Trophoblast cell (in vitro differentiated cells and primary cell): ENCODE results near the gene KCTD15.

Source experiments
- DNase-seq, 2 donors: peaks; one replicate each; pipeline ENCODE4 v3.0.0-alpha.2; 2016
- H2AFZ ChIP-seq: 2 replicates; pipeline ENCODE4 v1.6.1; 2013; ENCODE audit warnings: low read length, moderate library complexity, mild to moderate bottlenecking; ENCODE audit not compliant: insufficient read depth, poor library complexity
- H2AK5ac ChIP-seq: 2 replicates; pipeline ENCODE4 v1.6.1; 2013; ENCODE audit warnings: mild to moderate bottlenecking, low read length
- H2BK120ac ChIP-seq: 2 replicates; pipeline ENCODE4 v1.6.1; 2013; ENCODE audit warnings: low read length, mild to moderate bottlenecking, moderate library complexity; ENCODE audit not compliant: insufficient read depth, poor library complexity
- H2BK12ac ChIP-seq: 2 replicates; pipeline ENCODE4 v1.6.1; 2013; ENCODE audit warnings: mild to moderate bottlenecking, low read length, moderate library complexity
- H2BK5ac ChIP-seq: 2 replicates; pipeline ENCODE4 v1.6.1; 2013; ENCODE audit warnings: low read length, low read depth, moderate library complexity, mild to moderate bottlenecking; ENCODE audit not compliant: poor library complexity
- H3K14ac ChIP-seq: 2 replicates; pipeline ENCODE4 v1.6.1; 2013; ENCODE audit warnings: mild to moderate bottlenecking, low read length
- H3K18ac ChIP-seq: 2 replicates; pipeline ENCODE4 v1.6.1; 2013; ENCODE audit warnings: mild to moderate bottlenecking, low read length
- H3K23ac ChIP-seq: 2 replicates; pipeline ENCODE4 v1.6.1; 2013; ENCODE audit warnings: low read length
- H3K27ac ChIP-seq: 2 replicates; pipeline ENCODE4 v1.5.1; 2013; ENCODE audit warnings: low read depth, mild to moderate bottlenecking, inconsistent platforms, low read length, moderate library complexity
- H3K27me3 ChIP-seq: 2 replicates; pipeline ENCODE4 v1.6.1; 2013; ENCODE audit warnings: inconsistent platforms, mild to moderate bottlenecking, low read length, moderate library complexity; ENCODE audit not compliant: insufficient read depth
- H3K36me3 ChIP-seq, 2 experiments: 1 replicate in 1 of 2; 2 replicates in 1 of 2; pipeline ENCODE4 v1.6.1; 2013; ENCODE audit warnings: low read length in 2 of 2, mild to moderate bottlenecking in 2 of 2, moderate library complexity in 1 of 2; ENCODE audit not compliant: insufficient read depth in 2 of 2, control insufficient read depth in 1 of 2
- H3K4ac ChIP-seq: 2 replicates; pipeline ENCODE4 v1.6.1; 2013; ENCODE audit warnings: low read depth, mild to moderate bottlenecking, low read length, moderate library complexity
- H3K4me1 ChIP-seq, 2 experiments: 1 replicate in 1 of 2; 2 replicates in 1 of 2; pipeline ENCODE4 v1.6.1; 2013; ENCODE audit warnings: low read length in 2 of 2, mild to moderate bottlenecking in 2 of 2, moderate library complexity in 1 of 2; ENCODE audit not compliant: insufficient read depth in 2 of 2, control insufficient read depth in 1 of 2
- H3K4me2 ChIP-seq: 2 replicates; pipeline ENCODE4 v1.6.1; 2013; ENCODE audit warnings: inconsistent platforms, mild to moderate bottlenecking, low read length, moderate library complexity
- H3K4me3 ChIP-seq: 2 replicates; pipeline ENCODE4 v1.5.1; 2013; ENCODE audit warnings: mild to moderate bottlenecking, low read depth, low read length, inconsistent platforms
- H3K79me1 ChIP-seq: one replicate; pipeline ENCODE4 v1.6.1; 2013; ENCODE audit warnings: low read length
- H3K79me2 ChIP-seq: 2 replicates; pipeline ENCODE4 v1.6.1; 2013; ENCODE audit warnings: low read length, mild to moderate bottlenecking; ENCODE audit not compliant: control insufficient read depth, insufficient read depth, poor library complexity
- H3K9ac ChIP-seq: 2 replicates; pipeline ENCODE4 v1.6.1; 2013; ENCODE audit warnings: mild to moderate bottlenecking, low read length
- H3K9me3 ChIP-seq: 2 replicates; pipeline ENCODE4 v1.6.1; 2013; ENCODE audit warnings: low read depth, mild to moderate bottlenecking, control low read depth, inconsistent platforms, low read length; ENCODE audit not compliant: insufficient read depth
- H4K12ac ChIP-seq: 2 replicates; pipeline ENCODE4 v1.6.1; 2013; ENCODE audit warnings: low read depth, mild to moderate bottlenecking, low read length, moderate library complexity
- H4K8ac ChIP-seq: 2 replicates; pipeline ENCODE4 v1.6.1; 2013; ENCODE audit warnings: low read depth, mild to moderate bottlenecking, low read length, moderate library complexity
- H4K91ac ChIP-seq: one replicate; pipeline ENCODE4 v1.6.1; 2013; ENCODE audit warnings: low read depth, mild to moderate bottlenecking, low read length, moderate library complexity
- WGBS: extraction: QIAGEN DNeasy Blood & Tissue Kit; methylation state at CpG from one replicate; pipeline ENCODE4 v1.1.7; 2013; ENCODE audit warnings: missing lambda C conversion rate; ENCODE audit not compliant: insufficient read length, insufficient coverage; ENCODE audit errors: extremely low coverage; 5-methylcytosine and 5-hydroxymethylcytosine counted together

KCTD15 gene

DNA sequence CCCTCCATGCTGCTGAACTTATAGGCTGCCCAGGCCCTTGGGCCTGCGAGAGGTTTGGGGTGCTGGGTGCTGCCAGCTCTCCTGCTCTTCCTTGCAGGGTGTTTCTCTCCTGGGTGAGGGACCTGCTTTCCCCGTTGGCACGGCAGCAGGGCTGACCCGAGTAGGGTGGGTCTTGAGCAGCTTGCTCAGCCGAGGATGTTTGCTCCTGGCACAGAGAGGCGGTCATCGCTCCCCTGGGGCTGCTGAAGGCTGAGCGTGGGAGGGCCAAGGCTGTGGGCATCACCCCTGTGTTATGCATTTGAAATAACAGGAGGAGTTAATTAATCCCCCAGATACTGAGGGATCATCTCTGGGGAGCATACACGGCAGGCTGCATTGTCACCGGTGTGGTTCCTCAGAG, 5.3 kb downstream of the KCTD15 start:
- no peak overlapping the region for H3K9ac ChIP-seq
- no peak overlapping the region for H3K27ac ChIP-seq
- no peak overlapping the region for H3K14ac ChIP-seq
- DNase-seq: no peak
- peaks cover 3% of the 10 kb centered on the region for H3K9me3 ChIP-seq
- H2AFZ ChIP-seq: no peak overlapping the region
- H3K36me3 ChIP-seq: peaks cover 56 to 63% of the 10 kb centered on the region in 2 experiments
- H3K18ac ChIP-seq: no peak overlapping the region
- no peak overlapping the region for H2BK5ac ChIP-seq
- H3K4me3 ChIP-seq: no peak overlapping the region
- H2AK5ac ChIP-seq: no peak overlapping the region
- H3K4ac ChIP-seq: no peak overlapping the region
- H3K4me2 ChIP-seq: no peak overlapping the region
- no peak overlapping the region for H3K23ac ChIP-seq
- H4K8ac ChIP-seq: no peak overlapping the region
- peaks cover 12 to 13% of the 10 kb centered on the region in 2 experiments for H3K4me1 ChIP-seq
- no peak overlapping the region for H2BK120ac ChIP-seq
- no peak overlapping the region for H4K91ac ChIP-seq
- no CpG with 5 or more reads among the region's 10 CpGs for whole genome bisulfite sequencing
- peaks cover 4% of the 10 kb centered on the region for H3K79me2 ChIP-seq
- no peaks in the 10 kb centered on the region for H3K27me3 ChIP-seq
- no peak overlapping the region for H4K12ac ChIP-seq
- no peak overlapping the region for H2BK12ac ChIP-seq
- peaks cover 8% of the 10 kb centered on the region for H3K79me1 ChIP-seq

DNA sequence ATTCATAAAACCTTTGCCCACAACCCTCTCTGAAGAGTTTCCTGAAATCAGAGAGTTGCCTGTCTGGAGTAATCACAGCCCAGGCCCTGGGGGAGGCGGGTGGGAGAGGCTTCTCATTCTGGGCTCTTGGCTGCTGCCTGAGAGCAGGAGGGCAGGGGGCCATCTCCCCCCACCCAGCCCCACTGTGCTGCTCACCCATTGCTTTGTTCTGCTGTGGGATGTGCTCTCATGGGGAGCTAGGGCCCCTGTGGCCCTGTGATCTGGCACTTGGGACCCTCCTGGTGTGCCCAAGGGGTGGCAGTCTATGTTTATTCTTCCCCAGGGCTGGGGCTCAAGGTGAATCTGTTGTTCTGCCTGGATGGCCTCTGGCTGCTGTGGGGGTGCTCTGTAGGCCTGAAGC, 6.1 kb downstream of the KCTD15 start:
- no peak overlapping the region for H3K27ac ChIP-seq
- H3K4ac ChIP-seq: no peak overlapping the region
- H2BK120ac ChIP-seq: no peak overlapping the region
- no CpG with 5 or more reads among the region's 1 CpG for WGBS
- no peak overlapping the region for H2BK5ac ChIP-seq
- no peak for DNase-seq
- no peak overlapping the region for H4K8ac ChIP-seq
- H2AK5ac ChIP-seq: no peak overlapping the region
- no peak overlapping the region for H3K4me3 ChIP-seq
- H3K79me2 ChIP-seq: no peaks in the 10 kb centered on the region
- no peak overlapping the region for H4K12ac ChIP-seq
- H3K9me3 ChIP-seq: peaks cover 3% of the 10 kb centered on the region
- peaks cover 2% of the 10 kb centered on the region for H3K79me1 ChIP-seq
- no peak overlapping the region for H3K4me2 ChIP-seq
- H3K4me1 ChIP-seq: peaks cover 12 to 13% of the 10 kb centered on the region in 2 experiments
- peaks cover 58 to 65% of the 10 kb centered on the region in 2 experiments for H3K36me3 ChIP-seq
- no peak overlapping the region for H2BK12ac ChIP-seq
- H3K18ac ChIP-seq: no peak overlapping the region
- no peak overlapping the region for H4K91ac ChIP-seq
- H3K27me3 ChIP-seq: no peaks in the 10 kb centered on the region
- no peak overlapping the region for H3K23ac ChIP-seq
- H3K9ac ChIP-seq: no peak overlapping the region
- no peak overlapping the region for H2AFZ ChIP-seq
- no peak overlapping the region for H3K14ac ChIP-seq

GRCh38 chr19:33803383-33803782, 6.7 kb downstream of the KCTD15 start:
- H2AFZ ChIP-seq: no peak overlapping the region
- no peak overlapping the region for H3K14ac ChIP-seq
- no peak overlapping the region for H3K18ac ChIP-seq
- peaks cover 13 to 16% of the 10 kb centered on the region in 2 experiments for H3K4me1 ChIP-seq
- no peak overlapping the region for H2BK12ac ChIP-seq
- H2BK5ac ChIP-seq: no peak overlapping the region
- no peaks in the 10 kb centered on the region for H3K79me2 ChIP-seq
- H4K12ac ChIP-seq: no peak overlapping the region
- no peak overlapping the region for H3K27ac ChIP-seq
- no peak overlapping the region for H4K91ac ChIP-seq
- no peak overlapping the region for H3K23ac ChIP-seq
- no peak overlapping the region for H4K8ac ChIP-seq
- H3K4me3 ChIP-seq: no peak overlapping the region
- peaks cover 3% of the 10 kb centered on the region for H3K9me3 ChIP-seq
- H2BK120ac ChIP-seq: no peak overlapping the region
- H2AK5ac ChIP-seq: no peak overlapping the region
- WGBS: no CpG with 5 or more reads among the region's 9 CpGs
- H3K4me2 ChIP-seq: no peak overlapping the region
- peaks cover 2% of the 10 kb centered on the region for H3K79me1 ChIP-seq
- no peaks in the 10 kb centered on the region for H3K27me3 ChIP-seq
- no peak overlapping the region for H3K4ac ChIP-seq
- DNase-seq: no peak
- peaks cover 63 to 70% of the 10 kb centered on the region in 2 experiments for H3K36me3 ChIP-seq
- no peak overlapping the region for H3K9ac ChIP-seq

- no peaks in the 10 kb centered on the region for H3K79me2 ChIP-seq
- no peak overlapping the region for H3K4me2 ChIP-seq
- H3K4ac ChIP-seq: no peak overlapping the region
- H3K4me3 ChIP-seq: no peak overlapping the region
- no peak overlapping the region for H4K12ac ChIP-seq
- H4K8ac ChIP-seq: no peak overlapping the region
- H3K18ac ChIP-seq: no peak overlapping the region
- no peak overlapping the region for H2BK5ac ChIP-seq
- peaks cover 64 to 71% of the 10 kb centered on the region in 2 experiments for H3K36me3 ChIP-seq
- no peak for DNase-seq
- H3K27ac ChIP-seq: no peak overlapping the region
- H2BK120ac ChIP-seq: no peak overlapping the region
- peaks cover 9 to 14% of the 10 kb centered on the region in 2 experiments for H3K4me1 ChIP-seq
- no peak overlapping the region for H3K14ac ChIP-seq
- peaks cover 3% of the 10 kb centered on the region for H3K9me3 ChIP-seq
- no peak overlapping the region for H3K23ac ChIP-seq
- H3K27me3 ChIP-seq: no peaks in the 10 kb centered on the region
- H2AFZ ChIP-seq: no peak overlapping the region
- no CpG with 5 or more reads among the region's 10 CpGs for WGBS
- no peak overlapping the region for H3K9ac ChIP-seq
- no peaks in the 10 kb centered on the region for H3K79me1 ChIP-seq
- H2AK5ac ChIP-seq: no peak overlapping the region
- no peak overlapping the region for H4K91ac ChIP-seq
- H2BK12ac ChIP-seq: no peak overlapping the region
Measured at GRCh38 chr19:33804021-33804799, 7.5 kb downstream of the KCTD15 start.
